SK-N-SH (cell line): Measurements from ENCODE around the gene MCF2L2. TPM values are rescaled to one million over a fixed set of nuclear protein-coding genes. Genes with fewer than 3 reads are reported as not detected.

Experiments
- CTCF ChIA-PET: fragments of 300-600, 350-600 bp; formaldehyde crosslinking; extraction: SDS; loops from one replicate; lab custom pipeline; 2021; lab: Yijun Ruan, JAX
- POLR2A ChIA-PET: fragments of 350-600 bp; sonication (Branson Sonifier 250); formaldehyde crosslinking; extraction: SDS; loops from one replicate; lab custom pipeline; 2020; ENCODE audit warnings: antibody characterized with exemption, inconsistent platforms; lab: Yijun Ruan, JAX
- DNase-seq: peaks from one replicate; pipeline ENCODE4 v3.0.0; 2012
- H2AFZ ChIP-seq: fragments of 200-600 bp; sonication (generic); 2 replicates; pipeline ENCODE4 v1.8.1; 2016; ENCODE audit warnings: antibody characterized with exemption, mild to moderate bottlenecking, low read depth
- H3F3A ChIP-seq: fragments of 200-600 bp; sonication (generic); replicated peaks from 2 replicates; pipeline ENCODE3; 2016; ENCODE audit warnings: antibody characterized with exemption, mild to moderate bottlenecking; ENCODE audit not compliant: insufficient read depth
- H3K27ac ChIP-seq, 2 experiments: fragments of 200-500 bp in 1 of 2; fragments of 200-600 bp in 1 of 2; sonication (Bioruptor generic) in 1 of 2; sonication (generic), shearing (Covaris generic) in 1 of 2; 2 replicates each; pipeline versions ENCODE4 v1.5.1 to v1.6.1; 2014 to 2016; ENCODE audit warnings: low read depth in 2 of 2, inconsistent platforms in 1 of 2, low read length in 1 of 2, mild to moderate bottlenecking in 1 of 2, mixed read lengths in 1 of 2
- H3K27me3 ChIP-seq: fragments of 200-600 bp; sonication (generic), shearing (Covaris generic); 2 replicates; pipeline ENCODE4 v1.6.1; 2016; ENCODE audit warnings: mixed run types; ENCODE audit not compliant: insufficient read depth
- H3K36me3 ChIP-seq, 2 experiments: fragments of 200-500 bp in 1 of 2; fragments of 200-600 bp in 1 of 2; sonication (Bioruptor generic) in 1 of 2; sonication (generic) in 1 of 2; replicated peaks in 1 of 2; 2 replicates each; pipeline versions ENCODE3 to v1.5.1; 2014 to 2016; ENCODE audit warnings: low read length in 1 of 2, mild to moderate bottlenecking in 1 of 2; ENCODE audit not compliant: insufficient read depth in 2 of 2, control insufficient read depth in 1 of 2
- H3K4me1 ChIP-seq, 2 experiments: fragments of 200-500 bp in 1 of 2; fragments of 200-600 bp in 1 of 2; sonication (Bioruptor generic) in 1 of 2; sonication (generic), shearing (Covaris generic) in 1 of 2; 2 replicates each; pipeline versions ENCODE4 v1.5.1 to v1.6.1; 2014 to 2016; ENCODE audit warnings: low read depth in 1 of 2, low read length in 1 of 2, mixed run types in 1 of 2; ENCODE audit not compliant: insufficient read depth in 2 of 2, control insufficient read depth in 1 of 2
- H3K4me2 ChIP-seq: fragments of 200-600 bp; sonication (generic), shearing (Covaris generic); 2 replicates; pipeline ENCODE4 v1.6.1; 2017; ENCODE audit warnings: mixed run types
- H3K4me3 ChIP-seq, 2 experiments: fragments of 200-500 bp in 1 of 2; fragments of 200-600 bp in 1 of 2; sonication (Bioruptor generic) in 1 of 2; sonication (generic), shearing (Covaris generic) in 1 of 2; 2 replicates each; pipeline versions ENCODE4 v1.5.1 to v1.8.1; 2014 to 2016; ENCODE audit warnings: low read depth in 2 of 2, inconsistent platforms in 1 of 2, low read length in 1 of 2, mild to moderate bottlenecking in 1 of 2, mixed read lengths in 1 of 2, moderate library complexity in 1 of 2
- H3K79me2 ChIP-seq: fragments of 200-600 bp; sonication (generic); 2 replicates; pipeline ENCODE4 v1.8.1; 2017; ENCODE audit warnings: mild to moderate bottlenecking; ENCODE audit not compliant: insufficient read depth
- H3K9ac ChIP-seq: fragments of 200-600 bp; sonication (generic); 2 replicates; pipeline ENCODE4 v1.6.1; 2017; ENCODE audit warnings: mixed run types
- H3K9me2 ChIP-seq: fragments of 200-600 bp; sonication (generic); 2 replicates; pipeline ENCODE4 v1.6.1; 2017; ENCODE audit warnings: mixed run types
- H3K9me3 ChIP-seq: fragments of 200-600 bp; sonication (generic); 2 replicates; pipeline ENCODE4 v1.6.1; 2017; ENCODE audit warnings: mixed run types, mild to moderate bottlenecking, moderate library complexity
- H4K20me1 ChIP-seq: fragments of 200-600 bp; sonication (generic); 2 replicates; pipeline ENCODE4 v1.6.1; 2017; ENCODE audit warnings: mild to moderate bottlenecking, mixed run types; ENCODE audit not compliant: insufficient read depth
- CHD2 ChIP-seq: fragments of 150-350 bp; IDR thresholded peaks from 2 replicates; pipeline ENCODE4 v1.6.1; 2018; ENCODE audit warnings: low read length; ENCODE audit not compliant: partially characterized antibody
- CTCF ChIP-seq: fragments of 200-600 bp; sonication (generic); IDR thresholded peaks from 2 replicates; pipeline ENCODE4 v1.6.1; 2017; ENCODE audit warnings: antibody characterized with exemption, mild to moderate bottlenecking, moderate library complexity
- EP300 ChIP-seq, 2 experiments: IDR thresholded peaks; 2 replicates each; pipeline versions ENCODE4 v1.4.0 to v1.6.1; 2012; ENCODE audit warnings: borderline replicate concordance in 1 of 2, low read depth in 1 of 2, low read length in 1 of 2
- FOXJ3 ChIP-seq: sonication (generic); formaldehyde crosslinking; IDR thresholded peaks from 2 replicates; pipeline ENCODE4 v1.5.1; 2020; ENCODE audit warnings: mild to moderate bottlenecking, missing genetic modification reagents
- FOXM1 ChIP-seq: IDR thresholded peaks from 2 replicates; pipeline ENCODE4 v1.4.0; 2012; ENCODE audit warnings: low read depth, mild to moderate bottlenecking
- GATA2 ChIP-seq: sonication (generic); formaldehyde crosslinking; IDR thresholded peaks from 2 replicates; pipeline ENCODE4 v1.5.0; 2020; ENCODE audit warnings: mild to moderate bottlenecking, missing genetic modification reagents
- MEF2A ChIP-seq: IDR thresholded peaks from 2 replicates; pipeline ENCODE4 v1.4.0; 2012; ENCODE audit warnings: low read depth, borderline replicate concordance
- MXI1 ChIP-seq: IDR thresholded peaks from 2 replicates; pipeline ENCODE4 v1.6.1; 2012; ENCODE audit warnings: mild to moderate bottlenecking, low read depth, low read length, improper control_type of control experiment
- NFIC ChIP-seq: IDR thresholded peaks from 2 replicates; pipeline ENCODE4 v1.4.0; 2012; ENCODE audit warnings: borderline replicate concordance
- NRF1 ChIP-seq: IDR thresholded peaks from 2 replicates; pipeline ENCODE4 v1.6.1; 2012; ENCODE audit warnings: low read depth, mild to moderate bottlenecking, low read length
- POLR2AphosphoS5 ChIP-seq: IDR thresholded peaks from 2 replicates; pipeline ENCODE4 v1.6.1; 2012; ENCODE audit warnings: low read depth, low read length
- RCOR1 ChIP-seq: fragments of 150-350 bp; IDR thresholded peaks from 2 replicates; pipeline ENCODE4 v1.6.1; 2017; ENCODE audit warnings: antibody characterized with exemption, low read length
- RFX5 ChIP-seq: IDR thresholded peaks from 2 replicates; pipeline ENCODE4 v1.6.1; 2012; ENCODE audit warnings: mild to moderate bottlenecking, improper control_type of control experiment, low read length
- TCF12 ChIP-seq: IDR thresholded peaks from 2 replicates; pipeline ENCODE4 v1.4.0; 2012
- WGBS: methylation state at CpG from one replicate; pipeline ENCODE4 v1.1.6; 2017; ENCODE audit warnings: low lambda C conversion rate; 5-methylcytosine and 5-hydroxymethylcytosine counted together
- polyA plus RNA-seq, 3 experiments: library from polyadenylated mRNA; depleted of rRNA; stranded (reverse); fragments of >200 nt; gene quantifications; 2 replicates each; pipeline ENCODE4 v1.2.3, GENCODE V29; 2012
- TF ChIP-seq, protein P1 (sequence below): fragments of 150-350 bp; IDR thresholded peaks from 2 replicates; pipeline ENCODE4 v1.6.1; 2016; ENCODE audit warnings: mild to moderate bottlenecking, low read depth, low read length
- TF ChIP-seq, protein P2 (sequence below): IDR thresholded peaks from 2 replicates; pipeline ENCODE4; 2012
- TF ChIP-seq, protein P3 (sequence below): IDR thresholded peaks from 2 replicates; pipeline ENCODE4 v1.4.0; 2012; ENCODE audit warnings: low read depth, borderline replicate concordance

Gene MCF2L2
- polyA plus RNA-seq, 1 of the 3 experiments (the other 2 are of a cell fraction) = 0.56 TPM

DNA sequence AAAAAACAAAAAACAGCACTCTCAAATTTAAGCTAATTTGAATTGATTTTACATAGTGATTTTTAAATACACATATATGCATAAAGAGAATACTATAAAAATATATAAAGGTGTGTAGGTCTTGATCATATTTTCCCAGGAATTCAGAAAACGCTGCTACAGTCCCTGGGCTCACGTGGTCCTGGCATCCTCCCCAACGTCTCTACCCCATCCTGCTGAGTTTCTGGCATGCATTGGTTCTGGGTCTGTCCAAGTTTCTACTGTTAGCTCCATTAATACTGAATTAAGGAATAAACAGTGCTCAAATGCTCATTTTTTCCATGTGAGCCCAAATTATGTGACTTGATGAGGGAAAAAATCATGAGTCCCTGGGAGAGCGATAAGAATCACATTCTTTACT is 233.2 kb downstream of the MCF2L2 start:
- CTCF ChIA-PET = interaction anchor here (1.0 to 3.1 kb wide), 3 partner anchors 105 to 190 kb away, joined by 3 to 10 read pairs (median 3); no protein-coding TSS in a partner anchor

More for the DNA sequence above, 233.2 kb downstream of the MCF2L2 start:
- Histone ChIP-seq H3K79me2 (no peaks in the 10 kb centered on the region), H3K27me3 (no peaks in the 10 kb centered on the region), H3K9me3 (no peaks in the 10 kb centered on the region), H3K27ac (no peak overlapping the region), H3K4me3 (no peak overlapping the region), H2AFZ (no peak overlapping the region), H3K4me2 (no peak overlapping the region), H3K4me1 (no peaks in the 10 kb centered on the region), H4K20me1 (no peaks in the 10 kb centered on the region), H3K9me2 (no peaks in the 10 kb centered on the region), H3K9ac (no peak overlapping the region), H3F3A (no peaks in the 10 kb centered on the region), H3K36me3 (no peaks in the 10 kb centered on the region)
- no peak for DNase-seq
- POLR2A ChIA-PET = no interaction called here
- TF ChIP-seq, protein P1, sequence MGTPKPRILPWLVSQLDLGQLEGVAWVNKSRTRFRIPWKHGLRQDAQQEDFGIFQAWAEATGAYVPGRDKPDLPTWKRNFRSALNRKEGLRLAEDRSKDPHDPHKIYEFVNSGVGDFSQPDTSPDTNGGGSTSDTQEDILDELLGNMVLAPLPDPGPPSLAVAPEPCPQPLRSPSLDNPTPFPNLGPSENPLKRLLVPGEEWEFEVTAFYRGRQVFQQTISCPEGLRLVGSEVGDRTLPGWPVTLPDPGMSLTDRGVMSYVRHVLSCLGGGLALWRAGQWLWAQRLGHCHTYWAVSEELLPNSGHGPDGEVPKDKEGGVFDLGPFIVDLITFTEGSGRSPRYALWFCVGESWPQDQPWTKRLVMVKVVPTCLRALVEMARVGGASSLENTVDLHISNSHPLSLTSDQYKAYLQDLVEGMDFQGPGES = no peak
- TF ChIP-seq NFIC (no peak), FOXJ3 (no peak), EP300 (IDR thresholded peaks at IDR 0.05; ENCODE audit: borderline replicate concordance in 1 of 2, low read depth in 1 of 2, low read length in 1 of 2) (no peak), CHD2 (no peak), RFX5 (no peak), POLR2AphosphoS5 (no peak), FOXM1 (no peak), NRF1 (no peak), MEF2A (no peak), CTCF (no peak), TCF12 (no peak), RCOR1 (no peak), GATA2 (CRISPR knock-in tag) (no peak), MXI1 (no peak)
- TF ChIP-seq, protein P2, sequence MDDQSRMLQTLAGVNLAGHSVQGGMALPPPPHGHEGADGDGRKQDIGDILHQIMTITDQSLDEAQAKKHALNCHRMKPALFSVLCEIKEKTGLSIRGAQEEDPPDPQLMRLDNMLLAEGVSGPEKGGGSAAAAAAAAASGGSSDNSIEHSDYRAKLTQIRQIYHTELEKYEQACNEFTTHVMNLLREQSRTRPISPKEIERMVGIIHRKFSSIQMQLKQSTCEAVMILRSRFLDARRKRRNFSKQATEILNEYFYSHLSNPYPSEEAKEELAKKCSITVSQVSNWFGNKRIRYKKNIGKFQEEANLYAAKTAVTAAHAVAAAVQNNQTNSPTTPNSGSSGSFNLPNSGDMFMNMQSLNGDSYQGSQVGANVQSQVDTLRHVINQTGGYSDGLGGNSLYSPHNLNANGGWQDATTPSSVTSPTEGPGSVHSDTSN = no peak
- TF ChIP-seq, protein P3, sequence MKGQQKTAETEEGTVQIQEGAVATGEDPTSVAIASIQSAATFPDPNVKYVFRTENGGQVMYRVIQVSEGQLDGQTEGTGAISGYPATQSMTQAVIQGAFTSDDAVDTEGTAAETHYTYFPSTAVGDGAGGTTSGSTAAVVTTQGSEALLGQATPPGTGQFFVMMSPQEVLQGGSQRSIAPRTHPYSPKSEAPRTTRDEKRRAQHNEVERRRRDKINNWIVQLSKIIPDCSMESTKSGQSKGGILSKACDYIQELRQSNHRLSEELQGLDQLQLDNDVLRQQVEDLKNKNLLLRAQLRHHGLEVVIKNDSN = no peak
- WGBS = 88% methylated on average over 4 of the region's 4 CpGs
